ENCODE measurements around the gene NELL1.

GRCh38 chr11:21561581-21561980 lies 892.2 kb downstream of the NELL1 start:
- no peak for TF ChIP-seq EZH2phosphoT487 (IDR thresholded peaks at IDR 0.05; ENCODE audit: insufficient read depth, low read depth)
- TF ChIP-seq EZH2 (IDR thresholded peaks at IDR 0.05; ENCODE audit: insufficient read depth, poor library complexity, severe bottlenecking) = no peak
